T follicular helper cell (primary cell): ENCODE results near the gene ZCCHC8.

ENCODE experiments used
- DNase-seq: peaks from one replicate; pipeline ENCODE4 v3.0.0-alpha.2; 2020; ENCODE audit warnings: low read depth

ZCCHC8 gene

GRCh38 chr12:122423258-122424165 lies 77.2 kb downstream of the ZCCHC8 start:
- no peak for DNase-seq

GRCh38 chr12:122422730-122423257 lies 77.9 kb downstream of the ZCCHC8 start:
- DNase-seq, result peak; percentile 6

GRCh38 chr12:122421821-122422729 lies 78.7 kb downstream of the ZCCHC8 start, which contains the start of gene CLIP1:
CLIP1 (minus strand) TSS chr12:122422669; CDS start chr12:122380452, 42,217 bp downstream.
- peak; percentile 39 for DNase-seq
